ENCODE measurements around the gene GAA.
"Not testable (repeated sequence)": the region's sequence is repeated elsewhere in the genome, so short reads cannot be mapped to it uniquely, and the experiment has no call there.

The GAA gene

GRCh38 chr17:80147035-80147822, 45.8 kb downstream of the GAA start, which contains the start of gene EIF4A3:
TSS of gene EIF4A3 (minus strand) at chr17:80147128. CDS start at chr17:80146961, 167 bp downstream.
- DNase-seq = peak; percentile 99

DNA sequence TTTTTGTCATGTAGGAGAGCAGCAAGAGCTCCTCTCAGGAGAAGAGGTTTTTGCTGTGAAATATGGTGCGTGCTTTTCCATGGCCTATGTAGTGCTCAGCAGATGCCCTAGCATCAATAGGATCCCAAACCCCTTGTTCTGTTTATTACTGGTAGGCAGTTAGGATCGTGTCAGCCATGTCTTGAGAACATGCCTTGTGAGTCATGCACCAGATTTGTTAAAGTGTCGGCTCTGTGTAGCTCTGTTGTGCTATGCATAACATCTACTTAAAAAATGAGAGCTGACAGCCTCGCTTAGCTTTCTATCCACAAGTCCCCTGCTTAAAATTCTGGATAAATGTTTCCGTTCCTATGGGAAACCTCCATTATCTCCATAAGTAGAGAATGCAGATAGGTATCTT, 50.0 kb downstream of the GAA start:
- peak; percentile 59 for DNase-seq

DNA sequence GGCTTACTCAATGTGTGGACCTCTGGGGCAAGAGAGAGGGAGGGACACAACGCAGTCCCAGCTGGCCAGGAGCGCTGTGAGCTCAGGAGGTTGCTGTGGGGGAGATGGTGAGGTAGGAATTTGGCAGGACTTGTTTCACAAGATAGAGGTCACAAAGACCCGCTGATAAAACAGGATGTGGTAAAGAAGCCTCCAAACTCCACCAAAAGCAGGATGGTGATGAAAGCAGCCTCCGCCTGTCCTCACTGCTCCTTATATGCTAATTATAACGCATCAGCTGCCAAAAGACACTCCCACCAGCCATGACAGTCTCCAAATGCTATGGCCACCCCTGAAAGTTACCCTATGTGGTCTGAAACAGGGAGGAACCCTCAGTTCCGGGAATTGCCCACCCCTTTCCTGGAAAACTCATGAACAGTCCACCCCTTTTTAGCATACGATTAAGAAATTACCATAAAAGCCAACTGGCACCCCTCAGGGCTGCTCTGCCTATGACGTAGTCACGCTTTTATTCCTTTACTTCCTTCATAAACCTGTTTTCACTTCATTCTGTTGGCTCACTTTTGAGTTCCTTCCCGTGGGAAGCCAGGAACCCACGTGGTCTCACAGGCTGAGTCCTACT, 50.8 kb downstream of the GAA start:
- peak; percentile 41 for DNase-seq

DNA sequence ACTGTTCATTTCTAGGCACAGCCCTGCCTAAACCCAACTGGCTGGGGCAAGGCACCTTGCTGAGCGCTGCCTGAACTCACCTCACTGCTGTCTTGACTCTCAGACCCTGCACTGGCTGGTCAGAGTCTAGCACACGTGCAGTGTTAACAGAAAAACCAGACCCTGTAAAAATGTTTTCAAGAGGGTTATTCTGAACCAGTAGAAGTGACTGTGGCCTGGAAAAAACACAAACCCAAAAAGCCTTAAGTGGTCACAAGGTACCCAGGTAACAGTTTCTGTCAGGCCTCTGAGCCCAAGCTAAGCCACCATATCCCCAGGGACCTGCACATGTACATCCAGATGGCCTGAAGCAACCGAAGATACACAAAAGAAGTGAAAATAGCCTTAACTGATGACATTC, 51.6 kb downstream of the GAA start:
- no peak for DNase-seq

GRCh38 chr17:80154166-80154565, 52.8 kb downstream of the GAA start:
- no peak for DNase-seq

DNA sequence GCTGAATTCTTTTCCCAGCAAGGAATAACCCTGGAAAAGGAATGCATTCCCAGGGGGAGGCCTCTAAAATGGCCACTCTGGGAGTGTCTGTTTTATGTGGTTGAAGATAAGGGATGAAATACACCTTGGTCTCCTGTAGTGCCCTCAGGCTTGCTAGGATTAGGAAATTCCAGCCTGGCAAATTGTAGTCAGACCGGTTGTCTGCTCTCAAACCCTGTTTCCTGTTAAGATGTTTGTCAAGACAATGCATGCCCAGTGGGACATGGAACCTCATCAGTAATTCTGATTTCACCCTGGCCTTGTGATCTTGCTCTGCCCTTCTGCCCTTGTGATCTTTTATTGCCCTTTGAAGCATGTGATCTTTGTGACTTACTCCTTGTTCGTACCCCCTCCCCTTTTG, 54.2 kb downstream of the GAA start:
- DNase-seq = not testable (repeated sequence)

GRCh38 chr17:80158846-80159245, 57.5 kb downstream of the GAA start:
- no peak for DNase-seq

- DNase-seq = no peak
These were observed 59.2 kb downstream of the GAA start for GRCh38 chr17:80160536-80160935.

DNA sequence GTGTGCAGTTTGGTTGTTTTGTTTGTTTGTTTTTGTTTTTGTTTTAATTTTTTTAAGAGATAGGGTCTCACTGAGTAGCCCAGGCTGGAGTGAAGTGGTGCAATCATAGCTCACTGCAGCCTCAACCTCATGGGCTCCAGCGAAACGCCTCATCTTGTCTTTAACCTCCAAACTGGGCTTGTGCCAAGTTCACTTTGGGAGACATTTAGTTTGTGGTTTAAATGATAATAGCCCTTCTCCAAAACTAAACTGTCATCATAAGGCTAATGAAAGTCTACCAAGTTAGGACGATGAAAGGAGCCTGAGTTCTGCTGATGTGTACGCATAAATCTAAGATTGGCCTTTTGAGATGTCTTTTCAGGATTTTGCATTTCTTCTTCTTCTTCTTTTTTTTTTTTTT, 62.0 kb downstream of the GAA start:
- DNase-seq = no peak

DNA sequence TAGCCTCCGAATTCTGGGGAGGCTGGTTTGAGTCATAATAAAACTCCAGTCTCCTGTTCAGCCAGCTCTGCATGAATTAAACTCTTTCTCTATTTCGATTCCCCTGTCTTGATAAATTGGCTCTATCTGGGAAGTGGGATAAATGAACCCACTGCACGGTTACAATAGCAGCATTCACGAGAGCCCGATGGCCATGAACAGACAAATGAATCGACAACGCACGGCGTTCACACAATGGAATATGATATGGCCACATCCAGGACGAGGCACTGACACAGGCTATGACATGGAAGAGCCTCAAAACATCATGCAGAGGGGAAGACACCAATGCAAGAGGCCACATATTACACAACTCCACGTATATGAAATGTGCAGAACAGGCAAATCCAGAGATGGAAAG, 62.8 kb downstream of the GAA start:
- no peak for DNase-seq

GRCh38 chr17:80166446-80166845, 65.1 kb downstream of the GAA start:
- no peak for DNase-seq

DNA sequence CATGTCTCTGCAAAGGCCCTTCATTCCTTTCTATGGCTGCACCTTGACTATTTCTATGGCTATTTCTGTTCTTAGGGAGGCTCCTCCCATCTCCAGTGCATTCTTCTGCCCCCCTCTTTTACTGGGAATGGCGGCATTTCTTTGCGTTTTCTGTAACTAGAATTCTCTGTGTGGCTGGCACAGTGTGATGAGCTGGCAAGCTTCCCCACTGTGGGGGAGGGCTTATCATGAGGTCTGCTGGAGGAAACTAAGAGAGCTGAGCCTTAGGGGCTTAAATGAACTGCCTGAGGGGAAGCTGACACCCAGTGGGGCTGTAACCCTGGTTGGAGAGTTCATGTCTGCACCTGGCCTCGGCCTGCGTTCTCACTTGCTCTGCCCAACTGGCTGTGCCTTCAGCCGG, 67.0 kb downstream of the GAA start:
- no peak for DNase-seq

GRCh38 chr17:80169107-80169506, 67.7 kb downstream of the GAA start:
- no peak for DNase-seq

Measured in fibroblast of skin of right quadriceps (primary cell).